ENCODE data around the gene TMED3. TPM values are rescaled to one million over a fixed set of nuclear protein-coding genes. Genes with fewer than 3 reads are reported as not detected.

Gene TMED3
- total and polyA plus RNA-seq, 9 of the 15 experiments (the other 6 are each of a cell fraction or from before 2014, with no cell fraction given) = 6.1 to 89.6 (median 51.4) TPM

GRCh38 chr15:79290642-79291275 is 20.2 kb upstream of the TMED3 start (continued):
- TF ChIP-seq E2F8 (IDR thresholded peaks at IDR 0.05; ENCODE audit: low read depth, partially characterized antibody) (no peak), NR2F6 (CRISPR knock-in tag; IDR thresholded peaks at IDR 0.05) (no peak), MAFF (IDR thresholded peaks at IDR 0.05; ENCODE audit: low read length) (no peak)

GRCh38 chr15:79292011-79292410 is 18.9 kb upstream of the TMED3 start:
- ATAC-seq (no peak), DNase-seq (ENCODE audit: extremely low read depth in 1 of 4, low spot score in 3 of 4) (no peak), FAIRE-seq (no peak)
- TF ChIP-seq ZNF75A (CRISPR knock-in tag; IDR thresholded peaks at IDR 0.05) (no peak), TEAD1 (CRISPR knock-in tag; IDR thresholded peaks at IDR 0.05) (no peak), RERE (CRISPR knock-in tag; IDR thresholded peaks at IDR 0.05; ENCODE audit: borderline replicate concordance) (no peak)
- intact Hi-C loops (cut with micrococcal nuclease) (no loop called here), in situ Hi-C loops (cut with MboI) (no loop called here)
- Histone ChIP-seq H3K27me3 (ENCODE audit: control insufficient read depth in 2 of 2, insufficient read depth in 2 of 2, low read length in 2 of 2) (peaks cover 2 to 8% of the 10 kb centered on the region in 2 experiments; a peak in 1 of 5 replicates), H3K9me3 (replicated peaks; ENCODE audit: control insufficient read depth, insufficient read depth, low read depth, low read length) (no peaks in the 10 kb centered on the region), H3K79me2 (ENCODE audit: control insufficient read depth, insufficient read depth, low read length) (no peaks in the 10 kb centered on the region), H3K36me3 (ENCODE audit: control insufficient read depth, insufficient read depth, low read length) (no peaks in the 10 kb centered on the region), H3K9ac (ENCODE audit: insufficient read depth in 1 of 2, low read depth in 2 of 2, low read length in 2 of 2) (no peak overlapping the region), H3K9me1 (ENCODE audit: control insufficient read depth, insufficient read depth, low read length) (no peaks in the 10 kb centered on the region), H3K4me2 (ENCODE audit: insufficient read depth, low read length) (no peak overlapping the region), H4K20me1 (replicated peaks; ENCODE audit: control insufficient read depth, insufficient read depth, low read length) (no peaks in the 10 kb centered on the region), H3K27ac (ENCODE audit: extremely low read depth, low read depth, low read length) (no peak overlapping the region), H2AFZ (ENCODE audit: low read depth, low read length) (no peak overlapping the region), H3K4me3 (no peak overlapping the region), H3K4me1 (replicated peaks in 1 of 2; ENCODE audit: control insufficient read depth in 2 of 2, insufficient read depth in 2 of 2, low read length in 2 of 2) (no peaks in the 10 kb centered on the region)
- BruUV-seq (replicated peaks) = no TSS peak
- ChIA-PET POLR2A (interaction anchor here (0.8 kb wide), 1 partner anchor 10 kb away, joined by 3 read pairs; no protein-coding TSS in a partner anchor), CTCF (ENCODE audit: low intra/inter-chr PET ratio) (no interaction called here)
- WGBS (ENCODE audit: insufficient coverage, low coverage, missing lambda C conversion rate) = 0% methylated on average over 4 of the region's 4 CpGs
